ENCODE results near the gene SHISA9. TPM values are rescaled to one million over a fixed set of nuclear protein-coding genes. Genes with fewer than 3 reads are reported as not detected.

SHISA9 gene
- total RNA-seq, 3 donors from 2014 or later, result 0.87 to 7.3 (median 3.0) TPM

DNA sequence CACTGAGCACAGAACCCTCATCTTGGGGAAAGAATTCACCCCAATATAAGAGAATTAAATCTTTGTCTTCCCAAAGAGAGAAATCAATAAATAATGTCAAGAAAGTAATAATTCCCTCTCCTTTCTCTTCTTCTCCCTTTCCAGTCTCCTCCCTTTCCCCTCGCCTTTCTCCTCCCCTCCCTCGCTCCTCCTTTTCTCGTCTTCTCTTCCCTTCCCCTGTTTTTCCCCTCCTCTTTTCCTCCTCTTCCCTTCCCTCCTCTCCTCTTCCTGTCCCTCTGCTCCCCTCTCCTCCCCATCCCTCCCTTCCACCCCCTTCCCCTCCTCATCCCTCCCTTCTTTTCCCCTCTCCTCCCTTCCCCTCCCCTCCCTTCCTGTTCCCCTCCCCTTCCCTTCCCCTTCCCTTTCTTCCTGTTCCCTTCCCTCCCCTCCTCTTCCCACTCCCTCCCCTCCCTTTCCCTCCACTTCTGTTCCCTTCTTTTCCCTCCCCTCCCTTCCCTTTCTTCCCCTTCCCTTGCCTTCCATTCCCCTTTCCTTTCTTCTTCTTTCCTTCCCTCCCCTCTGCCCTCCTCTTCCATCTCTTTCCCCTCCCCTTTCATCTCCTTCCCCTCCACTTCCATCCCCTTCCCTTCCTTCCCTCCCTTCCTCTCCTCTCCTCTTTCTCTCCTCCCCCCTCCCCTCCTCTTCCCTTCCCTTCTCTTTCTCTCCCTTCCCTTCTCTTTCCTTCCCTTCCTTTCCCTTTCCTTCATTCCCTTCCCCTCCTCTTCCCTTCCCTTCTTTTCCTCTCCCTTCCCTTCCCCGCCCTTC, 363.6 kb downstream of the SHISA9 start:
- Histone ChIP-seq H3K9me3 (peaks cover 4% of the 10 kb centered on the region), H3K4me3 (no peak overlapping the region), H3K4me1 (ENCODE audit: low read depth) (no peaks in the 10 kb centered on the region), H3K36me3 (ENCODE audit: low read depth) (no peaks in the 10 kb centered on the region)
- TF ChIP-seq, protein P1, sequence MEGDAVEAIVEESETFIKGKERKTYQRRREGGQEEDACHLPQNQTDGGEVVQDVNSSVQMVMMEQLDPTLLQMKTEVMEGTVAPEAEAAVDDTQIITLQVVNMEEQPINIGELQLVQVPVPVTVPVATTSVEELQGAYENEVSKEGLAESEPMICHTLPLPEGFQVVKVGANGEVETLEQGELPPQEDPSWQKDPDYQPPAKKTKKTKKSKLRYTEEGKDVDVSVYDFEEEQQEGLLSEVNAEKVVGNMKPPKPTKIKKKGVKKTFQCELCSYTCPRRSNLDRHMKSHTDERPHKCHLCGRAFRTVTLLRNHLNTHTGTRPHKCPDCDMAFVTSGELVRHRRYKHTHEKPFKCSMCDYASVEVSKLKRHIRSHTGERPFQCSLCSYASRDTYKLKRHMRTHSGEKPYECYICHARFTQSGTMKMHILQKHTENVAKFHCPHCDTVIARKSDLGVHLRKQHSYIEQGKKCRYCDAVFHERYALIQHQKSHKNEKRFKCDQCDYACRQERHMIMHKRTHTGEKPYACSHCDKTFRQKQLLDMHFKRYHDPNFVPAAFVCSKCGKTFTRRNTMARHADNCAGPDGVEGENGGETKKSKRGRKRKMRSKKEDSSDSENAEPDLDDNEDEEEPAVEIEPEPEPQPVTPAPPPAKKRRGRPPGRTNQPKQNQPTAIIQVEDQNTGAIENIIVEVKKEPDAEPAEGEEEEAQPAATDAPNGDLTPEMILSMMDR (IDR thresholded peaks at IDR 0.05), result no peak
- ATAC-seq, result no peak
- intact Hi-C loops (cut with DNase I, micrococcal nuclease), result no loop called here
- DNase-seq, result no peak

DNA sequence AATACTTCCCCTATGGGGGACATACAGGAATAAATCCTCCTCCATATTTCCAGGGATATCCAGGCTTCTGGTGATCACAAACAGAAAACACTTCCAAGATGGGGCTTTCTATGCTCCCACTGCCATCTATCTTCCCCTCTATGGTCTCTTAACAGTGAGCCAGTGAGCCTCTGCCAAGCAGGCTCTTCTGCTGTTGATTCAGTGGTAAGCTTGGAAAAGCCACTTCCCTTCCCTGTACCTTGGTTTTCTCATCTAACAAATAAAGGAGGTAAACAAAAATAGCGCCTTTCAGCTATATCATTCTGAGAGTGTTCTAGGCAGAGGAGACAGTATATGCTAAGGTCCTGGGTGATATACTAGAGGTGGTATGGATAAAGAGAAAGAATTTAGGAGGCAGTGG, 368.0 kb downstream of the SHISA9 start:
- no peak for DNase-seq
- TF ChIP-seq, protein P1 (IDR thresholded peaks at IDR 0.05), result no peak

DNA sequence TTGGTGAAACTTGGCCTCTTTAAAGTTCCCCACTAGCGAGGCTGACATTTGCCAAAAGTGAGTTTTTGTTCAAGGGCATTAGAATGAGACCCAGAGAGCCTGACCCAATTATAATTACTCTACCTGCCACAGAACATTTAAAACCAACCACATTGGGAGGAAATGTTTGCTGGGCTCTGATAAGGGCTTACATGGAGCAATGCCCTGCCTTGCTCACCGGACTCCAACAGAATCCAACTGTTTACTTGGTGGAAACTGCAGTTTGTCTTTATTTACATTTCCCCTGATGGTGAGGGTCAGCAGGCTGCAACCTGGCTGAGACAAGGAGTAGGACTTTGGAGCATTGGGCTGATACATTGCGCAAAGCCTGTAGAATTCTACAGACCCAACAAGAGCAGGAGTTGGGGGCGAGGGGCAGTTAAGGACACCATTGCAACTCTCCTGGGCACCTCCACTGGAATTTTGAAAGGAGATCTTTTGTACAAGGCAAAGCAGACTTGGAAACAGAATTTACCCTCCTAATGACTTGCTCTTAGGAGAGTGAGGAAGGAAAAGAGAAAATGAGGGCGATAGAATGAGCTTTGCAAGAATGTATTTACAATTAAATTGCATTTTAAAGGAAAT, 368.6 kb downstream of the SHISA9 start:
- Histone ChIP-seq H3K9me3 (peaks cover 4% of the 10 kb centered on the region), H3K4me3 (no peak overlapping the region), H3K36me3 (ENCODE audit: low read depth) (no peaks in the 10 kb centered on the region), H3K4me1 (ENCODE audit: low read depth) (no peaks in the 10 kb centered on the region)
- ATAC-seq (no peak), DNase-seq (no peak)
- intact Hi-C loops (cut with DNase I, micrococcal nuclease), result no loop called here
- TF ChIP-seq, protein P1 (IDR thresholded peaks at IDR 0.05), result no peak

More for the DNA sequence above, 368.0 kb downstream of the SHISA9 start:
- intact Hi-C loops (cut with DNase I, micrococcal nuclease), result no loop called here
- H3K4me3 ChIP-seq, result no peak overlapping the region
- ATAC-seq, result no peak
- peaks cover 4% of the 10 kb centered on the region for H3K9me3 ChIP-seq
- H3K36me3 ChIP-seq (ENCODE audit: low read depth), result no peaks in the 10 kb centered on the region
- no peaks in the 10 kb centered on the region for H3K4me1 ChIP-seq (ENCODE audit: low read depth)

DNA sequence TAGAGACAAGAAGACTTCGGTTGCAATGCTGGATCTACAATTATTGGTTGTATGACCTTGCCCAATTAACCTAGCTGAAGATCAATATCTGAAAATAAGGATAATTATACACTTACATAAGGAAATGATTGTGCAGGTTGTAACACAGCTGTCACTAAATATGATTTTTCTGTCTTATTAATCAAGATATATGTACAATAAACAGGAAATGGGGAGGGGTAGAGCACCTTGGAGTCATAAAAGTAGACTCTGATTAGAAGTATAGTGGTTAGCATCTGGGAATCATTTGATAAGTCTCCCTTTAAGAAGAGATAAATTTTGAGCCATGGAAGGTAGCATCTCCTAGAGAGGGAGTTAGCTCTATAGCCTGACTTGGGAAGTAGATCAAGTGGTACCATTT, 369.2 kb downstream of the SHISA9 start:
- H3K9me3 ChIP-seq, result peaks cover 4% of the 10 kb centered on the region
- TF ChIP-seq, protein P1 (IDR thresholded peaks at IDR 0.05), result no peak

DNA sequence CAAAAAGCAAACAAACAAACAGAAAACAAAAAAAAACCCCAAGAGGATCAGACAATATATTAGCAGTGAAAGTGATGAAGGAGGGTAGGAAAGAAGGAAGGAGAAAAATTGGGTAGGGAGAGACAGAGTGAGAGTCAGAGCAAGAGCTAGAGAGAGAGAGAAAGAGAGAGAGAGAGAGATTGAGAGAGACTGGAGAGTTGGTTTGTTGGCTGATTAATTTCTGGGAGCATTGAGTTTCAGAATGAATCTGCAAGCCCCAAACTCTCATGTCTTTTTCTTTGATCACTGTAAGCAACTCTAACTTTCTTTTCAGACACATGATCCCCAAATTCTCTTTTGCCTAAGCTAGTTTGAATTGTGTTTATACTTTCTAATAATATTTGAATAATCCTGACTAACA, 388.1 kb downstream of the SHISA9 start:
- H3K9me3 ChIP-seq, result peaks cover 6% of the 10 kb centered on the region
- DNase-seq (no peak), ATAC-seq (no peak)
- no peaks in the 10 kb centered on the region for H3K4me1 ChIP-seq (ENCODE audit: low read depth)
- H3K36me3 ChIP-seq (ENCODE audit: low read depth), result no peaks in the 10 kb centered on the region
- no peak overlapping the region for H3K4me3 ChIP-seq
- intact Hi-C loops (cut with DNase I, micrococcal nuclease), result no loop called here
- TF ChIP-seq, protein P1 (IDR thresholded peaks at IDR 0.05), result no peak

More for the DNA sequence above, 369.2 kb downstream of the SHISA9 start:
- DNase-seq (no peak), ATAC-seq (no peak)
- Histone ChIP-seq H3K4me1 (ENCODE audit: low read depth) (no peaks in the 10 kb centered on the region), H3K36me3 (ENCODE audit: low read depth) (no peaks in the 10 kb centered on the region), H3K4me3 (no peak overlapping the region)
- intact Hi-C loops (cut with DNase I, micrococcal nuclease), result no loop called here

Other genes with a start within 250 kb of the SHISA9 start
- 10 to 100 TPM; 18.9 to 25.0 (median 23.4) TPM for gene CPPED1, start 97.7 kb upstream of the SHISA9 start, total RNA-seq